Fibroblast of skin of back (primary cell): ENCODE measurements around the gene SPDYE1.
"Not testable (repeated sequence)": the region's sequence is repeated elsewhere in the genome, so short reads cannot be mapped to it uniquely, and the experiment has no call there.

Source experiments
- DNase-seq: peaks from one replicate; pipeline ENCODE4 v3.0.0-alpha.2; 2013

Gene SPDYE1

DNA sequence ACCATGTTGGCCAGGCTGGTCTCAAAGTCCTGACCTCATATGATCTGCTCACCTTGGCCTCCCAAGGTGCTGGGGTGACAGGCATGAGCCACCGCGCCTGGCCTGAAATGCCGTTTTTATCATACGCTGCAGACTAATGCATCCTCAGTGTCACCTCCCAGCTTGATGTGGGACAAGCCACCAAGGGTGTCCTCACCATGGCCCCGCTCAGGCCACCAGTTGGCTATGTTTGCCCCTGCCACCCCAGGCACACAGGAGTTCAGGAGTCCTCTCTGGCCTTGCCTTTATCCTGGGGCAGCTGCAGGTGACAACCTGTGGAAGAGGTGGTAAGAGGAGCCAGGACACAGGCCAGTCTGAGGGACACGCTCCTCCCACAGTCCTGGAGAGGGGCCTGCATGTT is 3.0 kb upstream of the SPDYE1 start:
- not testable (repeated sequence) for DNase-seq

DNA sequence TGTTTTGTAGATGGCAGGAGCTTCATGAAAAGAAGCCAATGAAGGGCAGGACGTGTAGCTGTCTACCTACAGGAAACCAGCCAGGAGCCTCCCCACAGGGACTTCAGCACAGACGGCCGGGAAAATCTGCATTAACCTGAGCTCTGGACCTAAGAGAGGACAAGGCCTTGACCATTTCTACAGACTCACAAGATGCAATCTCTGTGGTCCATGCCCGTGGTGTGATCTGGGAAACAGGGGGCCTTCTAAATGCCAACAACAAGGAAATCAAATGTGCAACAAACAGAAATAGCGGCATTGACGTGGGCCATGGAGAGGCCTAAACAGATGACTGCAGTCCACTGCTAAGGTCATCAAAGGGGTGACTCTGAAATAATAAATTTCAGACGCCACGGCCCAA is 14.4 kb downstream of the SPDYE1 start:
- DNase-seq = not testable (repeated sequence)

DNA sequence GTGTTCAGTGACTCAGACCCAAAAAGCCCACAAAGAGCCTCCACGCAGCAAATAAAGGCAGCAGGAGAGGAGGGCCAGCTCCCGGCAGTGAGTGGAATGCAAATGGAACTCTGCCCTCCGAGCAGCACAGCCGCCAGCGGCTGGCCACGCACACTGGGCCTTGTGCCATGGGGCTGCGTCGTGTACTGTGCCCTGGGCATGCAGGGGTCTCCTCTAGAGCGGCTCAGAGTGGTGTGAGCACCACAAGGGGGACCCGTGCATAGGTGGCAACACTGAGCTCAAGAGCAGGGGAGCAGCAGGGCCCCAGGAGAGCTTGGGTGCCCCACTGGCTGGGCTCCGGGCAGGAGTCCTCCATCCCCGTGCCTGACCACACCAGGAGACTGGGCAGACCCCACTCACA is 17.4 kb downstream of the SPDYE1 start:
- DNase-seq = not testable (repeated sequence)

DNA sequence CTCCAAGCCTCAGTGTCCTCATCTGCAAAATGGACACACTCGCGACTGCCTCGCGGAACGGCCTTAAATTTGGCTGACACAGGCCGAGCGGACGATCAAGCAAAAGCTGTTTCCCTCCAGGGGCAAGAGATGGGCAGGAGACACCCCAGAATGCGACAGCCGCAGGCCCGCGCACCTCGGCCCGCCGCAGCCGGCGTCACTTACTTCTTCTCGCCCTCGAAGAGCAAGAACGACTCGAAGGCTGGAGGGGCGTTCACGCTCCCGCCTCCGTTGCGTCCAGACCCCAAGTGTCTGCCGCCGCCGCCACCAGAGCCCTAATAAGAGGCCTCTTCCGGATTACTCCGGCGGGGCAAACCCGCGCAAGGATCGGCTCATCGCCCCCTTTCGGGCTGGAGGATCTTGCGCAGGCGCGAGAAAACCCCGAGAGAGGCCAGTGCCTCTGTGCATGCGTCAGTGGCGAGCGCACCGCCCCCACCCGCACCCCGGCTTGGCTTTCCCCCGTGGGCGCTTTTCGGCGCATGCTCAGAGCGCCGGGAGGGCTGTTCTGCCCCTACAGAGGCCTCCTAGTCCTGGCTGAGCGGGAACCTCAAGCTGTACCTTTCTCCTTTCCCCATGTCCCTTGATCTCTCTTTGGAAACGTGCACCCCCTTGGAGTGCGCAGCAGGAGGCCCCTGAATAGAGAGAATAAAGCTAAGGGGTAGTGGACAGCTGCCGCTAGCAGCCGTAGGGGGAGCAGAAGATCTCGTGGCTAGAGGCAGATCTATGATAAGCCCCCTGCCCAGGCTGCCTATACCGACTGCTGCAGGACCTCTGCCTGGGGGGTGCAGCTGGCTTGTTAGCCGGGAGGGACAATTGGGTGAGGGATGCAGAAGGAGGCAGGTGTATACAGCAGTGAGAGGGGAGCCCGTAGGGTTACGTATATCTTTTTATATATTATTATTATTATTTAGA is 21.4 kb downstream of the SPDYE1 start:
- peak; percentile 95 for DNase-seq

DNA sequence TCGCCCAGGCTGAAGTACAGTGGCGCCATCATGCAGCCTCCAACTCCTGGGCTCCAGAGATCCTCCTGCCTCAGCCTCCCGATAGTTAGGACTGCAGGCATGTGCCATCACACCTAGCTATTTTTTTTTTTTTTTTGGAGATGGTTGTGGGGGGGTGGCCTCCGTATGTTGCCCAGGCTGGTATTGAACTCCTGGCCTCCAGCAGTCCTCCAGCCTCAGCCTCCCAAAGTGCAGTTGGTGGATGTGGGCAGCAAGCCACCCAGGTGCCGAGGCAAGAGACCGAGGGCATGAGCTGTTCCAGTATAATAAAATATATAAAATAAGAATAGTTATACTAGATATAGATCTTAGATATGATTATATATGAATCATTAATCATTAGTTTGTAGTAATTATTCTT is 22.1 kb downstream of the SPDYE1 start:
- not testable (repeated sequence) for DNase-seq

DNA sequence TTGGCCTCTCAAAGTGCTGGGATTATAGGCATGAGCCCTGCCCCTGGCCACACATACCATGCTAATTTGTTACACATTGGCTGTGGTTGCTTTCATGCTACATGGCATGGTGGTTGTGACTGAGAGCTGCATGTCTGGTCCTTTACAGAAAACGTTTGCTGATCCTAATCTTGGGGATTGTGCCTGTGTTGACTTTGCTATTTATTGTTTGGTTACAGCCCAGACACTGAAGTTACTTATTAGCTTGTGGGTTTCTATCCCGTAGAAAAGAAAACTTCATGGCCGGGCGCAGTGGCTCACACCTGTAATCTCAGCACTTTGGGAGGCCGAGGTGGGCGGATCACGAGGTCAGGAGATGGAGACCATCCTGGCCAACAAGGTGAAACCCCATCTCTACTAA is 24.4 kb downstream of the SPDYE1 start:
- DNase-seq = not testable (repeated sequence)

DNA sequence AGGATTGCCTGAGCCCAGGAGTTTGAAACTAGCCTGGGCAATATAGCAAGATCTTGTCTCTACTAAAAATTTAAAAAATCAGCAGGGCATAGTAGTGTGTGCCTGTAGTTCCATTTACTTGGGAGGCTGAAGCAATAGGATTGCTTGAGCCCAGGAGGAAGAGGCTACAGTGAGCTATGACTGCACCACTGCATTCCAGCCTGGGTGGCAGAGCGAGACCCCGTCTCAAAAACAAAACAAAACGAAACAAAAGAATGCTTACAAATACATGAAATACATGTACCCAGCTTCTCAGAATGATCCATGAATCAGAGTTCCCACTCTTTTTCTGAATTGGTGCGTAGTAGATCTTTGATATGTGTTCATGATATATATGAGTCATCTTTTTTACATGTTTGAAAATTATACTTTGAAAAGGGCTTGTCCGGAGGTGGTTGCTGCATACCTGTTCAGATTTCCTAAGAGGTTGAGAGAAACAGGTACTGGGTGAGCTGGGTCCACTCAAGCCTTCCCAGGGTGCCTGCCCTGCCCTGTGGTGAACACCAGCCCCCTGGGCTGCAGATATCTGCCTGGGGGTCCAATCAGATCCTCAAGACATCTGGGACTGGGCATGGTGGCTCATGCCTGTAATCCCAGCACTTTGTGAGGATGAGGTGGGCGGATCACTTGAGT is 25.2 kb downstream of the SPDYE1 start:
- DNase-seq = not testable (repeated sequence)

DNA sequence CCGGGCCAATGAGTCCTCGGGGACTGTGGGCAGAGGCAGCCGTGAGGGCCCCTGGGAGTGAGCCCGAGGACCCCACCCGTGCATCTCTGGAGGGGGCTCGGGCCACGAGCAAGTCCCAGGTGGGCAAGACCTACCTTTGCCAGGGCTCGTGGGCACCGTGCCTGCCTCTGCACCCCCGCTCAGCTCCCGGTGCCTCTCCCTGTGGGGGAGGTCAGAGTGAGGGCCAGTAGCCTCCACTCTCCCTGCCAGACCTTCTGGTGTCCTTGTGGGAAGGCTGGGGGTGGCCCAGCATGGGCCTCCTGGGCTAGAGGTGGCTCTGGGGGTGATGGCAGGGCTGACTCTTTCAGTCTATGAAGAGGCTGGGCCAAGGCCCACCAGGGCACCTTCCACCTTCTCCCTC is 31.7 kb downstream of the SPDYE1 start:
- DNase-seq = not testable (repeated sequence)

DNA sequence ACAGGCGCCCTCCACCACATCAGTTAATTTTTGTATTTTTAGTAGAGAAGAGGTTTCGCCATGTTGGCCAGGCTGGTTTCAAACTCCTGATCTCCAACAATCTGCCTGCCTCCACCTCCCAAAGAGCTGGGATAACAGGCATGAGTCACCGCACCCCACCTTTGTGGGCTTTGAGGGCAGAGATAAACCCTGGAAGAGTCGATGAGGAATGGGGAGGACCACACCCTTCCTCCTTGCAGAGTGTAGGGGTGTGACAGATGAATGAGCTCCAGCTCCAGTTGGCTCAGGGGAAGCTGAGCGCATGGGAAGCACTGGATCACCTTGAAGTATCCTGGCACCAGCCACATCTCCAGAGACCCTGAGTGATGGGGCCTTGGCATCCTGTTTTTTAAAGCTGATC is 32.3 kb downstream of the SPDYE1 start:
- DNase-seq = not testable (repeated sequence)

DNA sequence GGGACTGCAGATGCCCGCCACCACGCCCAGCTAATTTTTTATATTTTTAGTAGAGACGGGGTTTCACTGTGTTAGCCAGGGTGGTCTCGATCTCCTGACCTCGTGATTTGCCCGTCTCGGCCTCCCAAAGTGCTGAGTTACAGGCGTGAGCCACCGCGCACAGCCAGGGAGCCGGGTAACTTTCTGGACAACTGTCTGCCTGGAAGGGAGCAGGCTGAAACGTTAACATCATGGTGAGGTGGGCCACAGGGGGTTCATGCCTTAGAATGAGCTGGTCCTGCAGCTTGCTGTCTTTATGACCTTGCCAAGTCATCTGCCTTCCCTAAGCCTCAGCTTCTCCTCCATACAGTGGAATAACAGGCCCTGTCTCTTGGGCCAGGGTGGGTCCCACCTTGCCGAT is 33.6 kb downstream of the SPDYE1 start:
- not testable (repeated sequence) for DNase-seq

DNA sequence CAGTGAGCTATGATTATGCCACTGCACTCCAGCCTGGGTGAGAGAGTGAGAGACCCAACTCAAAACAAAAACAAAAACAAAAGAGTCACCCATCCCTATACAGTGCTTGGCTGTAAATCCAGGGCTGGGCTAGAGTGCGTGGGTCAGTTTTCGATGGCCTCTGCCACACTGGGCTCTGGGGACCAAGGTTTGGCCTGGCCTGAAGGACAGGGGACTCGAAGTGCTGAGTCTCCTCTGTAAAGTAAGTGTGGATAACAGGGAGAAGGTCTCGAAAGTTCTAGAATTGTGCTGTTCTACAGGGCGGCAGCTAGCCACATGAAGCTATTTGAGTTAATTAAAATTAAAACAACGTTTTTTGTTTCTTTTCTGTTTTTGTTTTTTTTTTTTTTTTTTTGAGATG is 34.3 kb downstream of the SPDYE1 start:
- DNase-seq = not testable (repeated sequence)

DNA sequence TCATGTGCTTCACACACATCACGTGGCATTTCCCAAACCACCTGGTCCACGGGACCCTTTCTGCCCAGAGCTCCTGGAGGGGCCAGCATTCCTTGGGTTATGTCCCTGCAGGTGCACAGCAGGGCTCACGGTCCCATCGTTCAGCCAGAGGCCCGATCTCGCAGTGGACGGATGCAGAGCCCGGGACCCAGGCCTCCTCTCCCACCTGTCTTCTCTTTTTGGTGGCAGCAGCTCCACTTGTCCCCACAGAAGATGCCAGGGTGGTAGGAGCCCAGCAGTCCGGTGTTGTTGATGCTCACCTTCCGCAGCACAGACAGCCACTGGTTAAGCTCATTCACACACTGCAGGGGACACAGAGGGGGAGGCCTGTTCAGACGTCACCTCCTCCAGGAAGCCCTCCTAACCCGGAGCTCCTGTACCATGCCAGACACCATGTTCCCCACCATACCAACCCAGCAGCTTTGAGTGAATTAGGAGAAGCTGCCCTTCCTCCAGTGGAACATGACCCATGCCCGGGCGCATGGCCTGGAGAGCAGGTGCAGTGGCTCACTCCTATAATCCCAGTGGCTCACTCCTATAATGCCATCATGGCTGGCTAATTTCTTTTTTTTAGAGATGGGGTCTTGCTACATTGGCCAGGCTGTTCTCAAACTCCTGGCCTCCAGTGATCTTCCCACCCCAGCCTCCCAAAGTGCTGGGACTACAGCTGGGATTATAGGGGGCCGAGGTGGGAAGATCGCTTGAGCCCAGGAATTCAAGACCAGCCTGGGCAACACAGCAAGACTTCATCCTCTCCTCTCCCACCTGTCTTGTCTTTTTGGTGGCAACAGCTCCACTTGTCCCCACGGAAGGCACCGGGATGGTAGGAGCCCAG is 36.5 kb downstream of the SPDYE1 start:
- DNase-seq = not testable (repeated sequence)

DNA sequence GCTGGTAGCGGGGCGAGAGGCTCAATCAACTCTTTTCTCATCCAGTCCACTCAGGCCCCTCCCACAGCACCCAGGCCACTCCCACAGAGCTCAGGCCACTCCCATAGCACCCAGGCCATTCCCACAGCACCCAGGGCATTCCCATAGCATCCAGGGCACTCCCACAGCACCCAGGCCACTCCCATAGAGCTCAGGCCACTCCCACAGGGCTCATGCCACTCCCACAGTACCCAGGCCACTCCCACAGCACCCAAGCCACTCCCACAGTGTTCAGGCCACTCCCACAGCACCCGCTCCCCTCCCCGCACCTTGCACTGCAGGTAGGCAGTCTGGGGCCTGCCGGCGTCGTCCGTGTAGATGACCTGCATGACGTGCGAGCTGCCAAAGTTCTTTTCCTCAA is 38.7 kb downstream of the SPDYE1 start:
- DNase-seq = peak; percentile 15

DNA sequence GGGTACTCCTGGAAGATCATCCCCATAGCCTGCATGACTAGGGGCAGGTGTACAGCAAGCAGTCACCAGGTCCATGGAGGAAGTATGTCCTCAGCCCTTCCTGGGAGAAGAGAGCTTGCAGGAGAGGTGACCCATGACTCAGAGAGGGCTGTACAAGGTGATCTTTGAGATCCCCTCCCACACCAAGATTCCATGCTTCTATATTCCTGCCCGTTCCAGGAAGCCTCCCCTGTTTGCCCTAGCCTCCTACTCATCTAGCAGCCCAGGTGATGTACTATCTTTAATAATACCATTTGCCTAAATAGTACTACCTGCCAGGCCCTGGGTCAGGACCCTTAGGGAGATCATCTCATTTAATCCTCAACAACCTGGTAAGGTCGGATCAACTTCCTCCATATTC is 40.3 kb downstream of the SPDYE1 start:
- not testable (repeated sequence) for DNase-seq

DNA sequence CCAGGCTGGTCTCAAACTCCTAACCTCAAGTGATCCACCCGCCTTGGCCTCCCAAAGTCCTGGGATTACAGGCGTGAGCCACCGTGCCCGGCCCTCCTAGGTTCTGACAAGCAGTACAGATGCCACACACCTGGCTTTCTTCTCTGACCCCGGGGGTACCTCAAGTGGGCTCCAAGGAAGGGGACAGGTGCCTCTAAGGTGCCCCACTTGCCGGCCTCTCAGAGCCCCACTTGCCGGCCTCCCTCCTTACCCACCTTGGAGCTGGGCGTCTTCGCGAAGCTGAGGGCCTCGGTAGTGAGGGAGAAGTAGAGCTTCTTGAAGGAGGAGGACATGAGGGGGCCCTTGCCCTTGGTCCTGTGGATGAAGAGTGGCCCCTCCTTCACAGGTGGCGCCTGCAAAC is 40.9 kb downstream of the SPDYE1 start:
- not testable (repeated sequence) for DNase-seq

DNA sequence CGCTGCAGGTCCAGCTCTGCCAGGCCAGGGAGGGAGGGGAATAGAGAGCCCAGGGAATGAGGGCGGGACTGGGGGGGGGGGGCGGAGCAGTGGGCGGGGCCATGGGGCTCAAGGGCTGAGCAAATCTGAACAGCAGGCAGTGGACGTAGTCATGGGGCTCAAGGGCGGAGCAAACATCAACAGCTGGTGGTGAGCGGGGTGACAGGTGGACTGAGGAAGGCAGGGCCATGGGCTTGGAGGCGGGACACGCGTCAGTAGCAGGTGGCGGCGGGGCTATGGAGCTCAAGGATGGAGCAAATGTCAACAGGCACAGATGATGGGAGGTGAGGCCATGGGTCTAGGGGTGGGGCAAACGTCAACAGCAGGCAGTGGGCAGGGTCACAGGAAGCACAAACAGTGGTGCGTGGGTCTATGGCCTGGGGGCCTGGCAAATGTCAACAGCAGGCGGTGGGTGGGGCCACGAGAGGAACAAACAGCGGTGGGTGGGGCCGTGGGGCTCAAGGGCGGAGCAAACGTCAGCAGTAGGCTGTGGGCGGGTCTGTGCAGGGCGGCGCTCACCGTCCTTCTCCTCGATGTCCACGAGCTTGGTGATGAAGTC is 41.4 kb downstream of the SPDYE1 start:
- peak; percentile 22 for DNase-seq

DNA sequence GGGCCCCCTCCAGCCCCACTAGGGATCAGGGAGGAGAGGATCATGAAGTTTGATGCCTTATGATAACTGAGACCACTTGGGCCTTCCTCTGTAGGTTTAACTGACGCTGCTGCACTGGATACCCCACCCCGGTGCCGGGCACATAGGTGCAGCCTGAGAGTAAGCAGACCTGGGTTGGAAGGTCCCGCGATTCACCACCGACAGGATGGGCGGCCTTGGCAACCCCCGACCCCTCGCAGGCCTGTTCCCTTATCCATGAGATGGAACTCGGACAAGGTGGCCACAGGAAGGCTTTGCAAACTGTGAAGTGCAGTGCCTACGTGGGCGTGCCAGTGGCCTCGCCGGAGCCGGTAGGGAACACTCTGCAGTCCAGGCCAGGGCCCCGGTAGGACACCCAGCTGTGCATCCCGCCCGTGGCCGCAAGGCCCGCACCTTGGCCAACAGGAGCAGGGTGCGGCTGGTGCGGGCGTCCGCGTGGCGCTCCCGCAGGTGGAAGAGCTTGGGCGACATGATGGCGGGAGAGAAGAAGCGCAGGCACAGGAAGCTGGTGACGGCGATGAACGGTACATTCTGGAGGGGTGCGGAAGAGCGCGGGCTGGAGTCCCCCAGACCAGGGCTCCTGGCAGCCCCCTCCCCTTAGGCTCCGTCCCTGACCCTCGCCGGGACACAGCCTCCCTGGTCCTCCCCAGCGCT is 42.2 kb downstream of the SPDYE1 start:
- not testable (repeated sequence) for DNase-seq

DNA sequence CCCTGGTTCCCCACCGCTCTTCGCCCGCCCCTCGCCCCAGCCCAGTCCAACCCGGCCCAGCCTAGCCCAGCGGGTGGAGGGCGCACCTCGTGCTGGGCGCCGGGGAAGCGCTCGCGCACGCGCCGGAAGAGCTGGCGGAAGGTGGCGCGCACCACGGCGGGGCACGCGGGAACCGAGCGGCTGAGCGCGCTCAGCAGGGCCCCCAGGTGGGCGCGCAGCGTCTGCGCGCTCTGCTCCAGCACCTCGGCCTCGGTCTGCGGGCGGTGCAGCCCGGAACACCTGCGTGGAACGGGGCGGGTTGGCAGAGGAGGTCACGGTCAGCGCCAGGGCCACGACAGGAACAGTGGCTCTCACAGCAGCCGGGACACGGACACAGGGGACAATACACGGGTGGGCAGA is 42.8 kb downstream of the SPDYE1 start:
- DNase-seq = not testable (repeated sequence)

DNA sequence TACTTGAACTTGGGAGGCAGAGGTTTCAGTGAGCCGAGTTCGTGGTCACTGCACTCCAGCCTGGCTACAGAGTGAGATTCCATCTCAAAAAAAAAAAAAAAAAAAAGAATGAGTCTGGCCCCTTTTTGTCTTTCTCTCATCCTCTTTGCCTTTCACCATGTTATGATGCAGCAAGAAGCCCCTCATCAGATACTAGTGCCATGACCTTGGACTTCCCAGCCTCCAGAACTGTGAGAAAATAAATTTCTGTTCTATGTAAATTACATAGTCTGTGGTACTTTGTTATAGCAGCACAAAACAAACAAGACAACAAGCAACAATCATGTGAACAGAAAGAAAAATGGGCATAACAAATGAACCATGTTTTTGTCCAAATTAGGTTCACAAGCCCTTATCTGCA is 44.5 kb downstream of the SPDYE1 start:
- DNase-seq = no peak

DNA sequence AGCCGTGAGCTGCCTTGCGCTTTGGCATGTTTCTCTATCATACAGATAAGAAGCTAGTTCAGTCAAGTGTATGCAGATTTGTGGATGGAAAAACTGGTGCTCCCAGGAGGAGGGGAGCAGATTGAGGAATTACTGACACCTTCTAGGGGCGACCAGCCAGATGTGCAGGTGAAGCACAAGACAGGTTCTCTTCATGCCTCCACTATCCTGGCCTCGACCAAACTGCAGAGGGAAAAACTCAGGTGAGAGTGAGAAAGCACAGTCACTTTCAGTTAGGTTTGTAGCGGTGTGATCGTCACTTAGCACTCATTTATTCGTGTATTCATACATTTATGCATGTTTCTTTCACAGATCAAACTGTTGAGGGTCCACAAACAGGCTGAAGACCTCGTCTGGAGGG is 46.2 kb downstream of the SPDYE1 start:
- no peak for DNase-seq
